Muscle of back (tissue), 11 donors: ENCODE measurements around the gene CCDC137. TPM values are rescaled to one million over a fixed set of nuclear protein-coding genes. Genes with fewer than 3 reads are reported as not detected.

ENCODE experiments used
- DNase-seq, 3 donors: peaks; one replicate each; pipeline versions ENCODE4 v3.0.0 to v3.0.0-alpha.2; 2013
- polyA plus RNA-seq, 10 donors: library from polyadenylated mRNA; unstranded; fragments of 120-200 nt; gene quantifications; one replicate each; pipeline ENCODE4 v1.2.1, GENCODE V29; 2013; ENCODE audit not compliant: insufficient read length in 10 of 10

CCDC137 gene
- polyA plus RNA-seq, 10 donors = 8.8 to 16.1 (median 12.5) TPM

DNA sequence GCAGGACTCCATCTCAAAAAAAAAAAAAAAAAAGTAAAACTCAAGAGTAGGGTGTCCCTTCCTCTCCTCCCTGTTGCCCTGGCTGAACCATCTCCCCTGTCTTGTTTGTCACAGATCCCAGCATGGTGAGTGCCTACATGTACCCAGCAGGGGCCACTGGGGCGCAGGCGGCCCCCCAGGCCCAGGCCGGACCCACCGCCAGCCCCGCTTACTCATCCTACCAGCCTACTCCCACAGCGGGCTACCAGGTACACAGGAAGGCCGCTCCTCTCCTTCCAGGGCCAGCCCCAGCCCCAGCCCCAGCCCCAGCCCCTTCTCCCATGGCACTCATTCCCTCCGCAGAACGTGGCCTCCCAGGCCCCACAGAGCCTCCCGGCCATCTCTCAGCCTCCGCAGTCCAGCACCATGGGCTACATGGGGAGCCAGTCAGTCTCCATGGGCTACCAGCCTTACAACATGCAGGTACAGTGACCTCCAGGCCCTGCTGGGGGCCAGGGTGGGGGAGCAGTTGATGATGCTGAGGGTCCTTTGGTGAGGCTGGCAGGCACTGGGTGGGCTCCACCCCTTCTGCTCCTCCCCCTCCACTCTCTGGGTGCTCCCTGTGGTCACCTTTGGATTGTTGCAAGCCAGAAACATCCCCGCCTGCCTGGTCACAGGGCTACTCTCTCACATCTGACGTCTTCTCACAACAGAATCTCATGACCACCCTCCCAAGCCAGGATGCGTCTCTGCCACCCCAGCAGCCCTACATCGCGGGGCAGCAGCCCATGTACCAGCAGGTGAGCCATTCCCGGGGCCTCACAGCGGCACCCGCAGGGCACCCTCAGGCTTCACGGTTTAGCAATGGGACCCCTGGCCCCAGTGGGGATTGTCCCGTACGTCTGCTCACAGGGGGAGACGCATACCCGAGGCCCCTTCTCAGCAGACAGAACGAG is 34.1 kb downstream of the CCDC137 start:
- DNase-seq = no peak

DNA sequence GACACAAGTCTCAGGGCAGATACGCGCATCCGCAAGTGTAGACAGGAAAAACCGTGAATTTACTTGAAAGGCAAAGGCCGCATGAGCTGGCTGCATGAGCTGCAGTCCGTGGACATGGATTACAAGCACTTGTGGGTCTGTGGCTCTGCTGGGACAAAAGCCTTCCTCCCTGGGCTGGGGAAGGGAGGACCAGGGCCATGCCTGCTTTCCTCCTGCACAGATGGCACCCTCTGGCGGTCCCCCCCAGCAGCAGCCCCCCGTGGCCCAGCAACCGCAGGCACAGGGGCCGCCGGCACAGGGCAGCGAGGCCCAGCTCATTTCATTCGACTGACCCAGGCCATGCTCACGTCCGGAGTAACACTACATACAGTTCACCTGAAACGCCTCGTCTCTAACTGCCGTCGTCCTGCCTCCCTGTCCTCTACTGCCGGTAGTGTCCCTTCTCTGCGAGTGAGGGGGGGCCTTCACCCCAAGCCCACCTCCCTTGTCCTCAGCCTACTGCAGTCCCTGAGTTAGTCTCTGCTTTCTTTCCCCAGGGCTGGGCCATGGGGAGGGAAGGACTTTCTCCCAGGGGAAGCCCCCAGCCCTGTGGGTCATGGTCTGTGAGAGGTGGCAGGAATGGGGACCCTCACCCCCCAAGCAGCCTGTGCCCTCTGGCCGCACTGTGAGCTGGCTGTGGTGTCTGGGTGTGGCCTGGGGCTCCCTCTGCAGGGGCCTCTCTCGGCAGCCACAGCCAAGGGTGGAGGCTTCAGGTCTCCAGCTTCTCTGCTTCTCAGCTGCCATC is 34.9 kb downstream of the CCDC137 start:
- no peak for DNase-seq

DNA sequence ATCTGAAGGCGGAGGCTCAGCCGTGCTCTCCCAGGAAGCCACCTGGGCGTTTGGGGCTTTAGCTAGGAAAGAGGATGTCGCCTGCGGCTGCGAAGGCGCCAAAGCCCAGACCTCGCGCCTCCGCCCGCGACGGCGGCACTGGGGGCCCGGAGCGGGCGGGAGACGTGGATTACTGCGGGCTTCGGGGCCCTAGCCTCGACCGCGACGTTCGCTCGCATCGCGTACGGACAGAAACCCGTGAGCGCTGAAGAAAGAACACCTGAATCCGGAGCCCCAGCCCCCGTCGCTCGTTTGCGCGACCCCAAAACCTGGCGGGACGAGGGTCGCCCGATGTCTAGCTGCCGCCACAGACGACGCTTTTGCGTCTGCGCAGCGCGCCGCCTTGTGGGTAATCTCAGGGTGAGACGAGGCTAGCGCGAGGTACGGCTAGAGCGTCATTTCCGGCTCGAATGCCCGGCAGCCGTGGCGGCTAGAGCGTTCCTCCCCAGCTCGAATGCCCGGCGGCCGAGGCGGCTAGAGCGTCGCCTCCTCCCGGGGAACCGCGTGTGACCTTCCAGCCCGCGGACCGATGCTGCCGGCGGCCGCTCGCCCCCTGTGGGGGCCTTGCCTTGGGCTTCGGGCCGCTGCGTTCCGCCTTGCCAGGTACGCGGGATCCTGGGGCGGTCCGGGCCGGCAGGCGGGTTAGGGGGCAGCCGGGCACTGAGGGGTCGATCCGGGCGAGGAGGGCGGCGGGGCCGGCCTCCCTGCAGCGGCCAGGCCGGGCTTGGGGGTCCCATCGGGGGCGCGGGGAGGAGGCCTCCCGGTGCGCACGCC is 36.6 kb downstream of the CCDC137 start, which contains the start of gene MRPL12:
MRPL12 (plus strand) TSS at position 434 of the 813 bp plus-strand sequence; CDS start at position 569, 135 bp downstream.
- DNase-seq = peak; percentile 91 to 98 (median 95)

DNA sequence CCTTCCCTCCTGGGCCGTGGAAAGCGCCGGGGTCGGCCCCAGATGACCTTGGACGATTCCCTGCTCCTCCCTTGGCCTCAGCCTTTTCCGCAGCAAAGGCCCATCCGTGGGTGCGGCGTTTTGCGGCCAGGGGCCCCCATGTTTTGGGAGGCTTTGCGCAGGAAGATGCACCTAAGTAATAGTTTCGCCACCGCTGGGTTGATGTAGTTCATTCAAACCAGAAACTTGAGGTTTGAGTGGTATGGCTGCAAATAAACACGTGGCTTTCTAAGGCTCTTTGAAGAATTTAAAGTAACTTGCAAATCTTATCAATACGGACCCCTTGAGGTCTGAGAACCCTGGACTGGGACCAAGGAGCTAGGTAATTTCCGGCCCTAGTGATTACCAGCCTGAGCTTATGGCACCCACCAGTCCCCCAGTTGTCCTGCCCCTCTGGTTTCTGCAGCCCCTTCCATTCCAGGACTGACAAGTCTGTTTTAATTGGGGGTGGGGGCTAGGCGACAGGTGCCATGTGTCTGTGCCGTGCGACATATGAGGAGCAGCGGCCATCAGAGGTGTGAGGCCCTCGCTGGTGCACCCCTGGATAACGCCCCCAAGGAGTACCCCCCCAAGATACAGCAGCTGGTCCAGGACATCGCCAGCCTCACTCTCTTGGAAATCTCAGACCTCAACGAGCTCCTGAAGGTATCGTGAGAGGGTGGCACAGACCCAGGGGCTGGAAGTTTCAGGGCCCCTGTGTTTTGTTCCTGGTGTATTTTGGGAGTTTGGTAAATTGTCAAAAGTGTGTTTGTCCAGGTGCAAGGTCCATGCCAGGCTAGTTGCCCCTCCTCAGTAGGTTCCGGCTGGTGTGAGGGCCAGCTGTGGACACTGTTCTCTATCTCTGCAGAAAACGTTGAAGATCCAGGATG is 37.5 kb downstream of the CCDC137 start:
- DNase-seq = no peak

DNA sequence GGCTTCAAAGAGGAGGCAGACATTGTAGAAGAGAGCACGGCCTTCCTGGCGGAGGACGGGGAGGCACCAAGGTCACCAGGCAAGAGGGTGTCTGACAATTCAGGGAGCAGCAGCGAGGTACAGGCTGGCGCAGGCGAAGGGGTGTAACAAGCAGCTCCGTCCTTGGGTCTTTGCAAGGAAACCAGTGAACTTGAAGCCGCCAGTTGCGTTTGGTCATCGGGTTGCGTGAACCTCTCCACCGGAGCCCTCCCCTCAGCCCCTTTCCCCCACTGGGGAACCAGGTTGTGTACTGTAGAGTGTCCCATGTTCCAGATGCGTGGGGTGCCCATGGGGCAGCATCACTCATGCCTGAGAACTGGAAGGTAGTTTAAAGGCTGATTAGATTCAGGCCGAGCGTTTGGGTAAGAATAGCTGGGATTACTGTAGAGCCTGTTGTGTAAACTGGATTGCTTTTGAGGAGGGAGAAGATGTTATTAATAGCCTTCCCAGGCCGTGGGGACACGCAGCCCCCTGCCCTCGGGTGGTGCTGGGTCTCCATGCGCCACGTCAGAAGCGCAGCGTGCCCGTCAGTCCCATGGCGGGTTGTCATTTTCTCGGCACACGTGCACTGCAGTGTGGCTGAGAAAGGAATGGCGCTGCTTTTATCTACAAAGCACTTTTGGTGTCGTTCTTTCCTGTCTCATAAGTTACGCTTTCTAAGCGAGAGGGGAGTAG is 39.1 kb downstream of the CCDC137 start:
- DNase-seq = no peak

DNA sequence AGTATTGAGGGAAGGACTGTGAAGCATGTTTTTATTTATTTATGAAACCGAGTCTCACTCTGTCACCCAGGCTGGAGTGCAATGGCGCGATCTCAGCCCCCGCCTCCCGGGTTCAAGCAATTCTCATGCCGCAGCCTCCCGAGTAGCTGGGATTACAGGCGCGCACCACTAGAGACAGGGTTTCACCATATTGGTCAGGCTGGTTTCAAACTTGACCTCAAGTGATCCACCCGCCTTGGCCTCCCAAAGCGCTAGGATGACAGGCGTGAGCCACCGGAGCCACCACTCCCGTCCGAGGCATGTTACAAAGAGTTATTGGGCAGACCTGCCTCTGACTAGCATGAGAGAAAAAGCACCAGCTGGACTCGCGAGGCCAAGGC is 39.7 kb downstream of the CCDC137 start:
- no peak for DNase-seq

DNA sequence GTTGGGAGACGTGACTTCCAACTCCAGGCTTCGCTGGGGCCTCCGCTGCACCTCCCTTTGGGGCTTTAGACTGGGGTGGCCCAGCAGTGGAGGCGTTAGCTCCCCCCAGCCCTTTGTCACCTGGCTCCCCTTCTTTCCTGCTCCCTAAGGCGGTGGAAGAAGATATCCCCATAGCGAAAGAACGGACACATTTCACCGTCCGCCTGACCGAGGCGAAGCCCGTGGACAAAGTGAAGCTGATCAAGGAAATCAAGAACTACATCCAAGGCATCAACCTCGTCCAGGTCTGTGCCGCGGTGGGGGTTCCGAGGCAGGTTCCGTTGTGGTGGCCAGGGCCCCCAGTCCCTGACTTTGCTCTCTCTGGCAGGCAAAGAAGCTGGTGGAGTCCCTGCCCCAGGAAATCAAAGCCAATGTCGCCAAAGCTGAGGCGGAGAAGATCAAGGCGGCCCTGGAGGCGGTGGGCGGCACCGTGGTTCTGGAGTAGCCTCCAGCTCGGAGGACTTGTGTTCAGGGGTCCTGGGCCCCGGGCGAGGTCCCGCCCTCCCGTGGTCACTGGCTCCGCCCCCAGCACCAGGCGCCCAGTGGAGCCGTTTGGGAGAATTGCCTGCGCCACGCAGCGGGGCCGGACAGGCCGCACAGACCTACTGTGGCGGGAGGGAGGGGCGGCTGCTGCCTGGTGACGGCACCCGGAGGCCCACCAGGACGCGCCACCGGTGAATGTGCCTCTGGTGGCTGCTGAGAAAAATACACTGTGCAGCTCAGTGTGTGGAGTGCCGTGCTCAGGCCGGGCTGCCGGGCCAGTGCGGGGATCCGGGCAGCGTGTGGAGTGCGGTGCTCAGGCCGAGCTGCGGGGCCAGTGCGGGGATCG is 40.5 kb downstream of the CCDC137 start:
- no peak for DNase-seq

DNA sequence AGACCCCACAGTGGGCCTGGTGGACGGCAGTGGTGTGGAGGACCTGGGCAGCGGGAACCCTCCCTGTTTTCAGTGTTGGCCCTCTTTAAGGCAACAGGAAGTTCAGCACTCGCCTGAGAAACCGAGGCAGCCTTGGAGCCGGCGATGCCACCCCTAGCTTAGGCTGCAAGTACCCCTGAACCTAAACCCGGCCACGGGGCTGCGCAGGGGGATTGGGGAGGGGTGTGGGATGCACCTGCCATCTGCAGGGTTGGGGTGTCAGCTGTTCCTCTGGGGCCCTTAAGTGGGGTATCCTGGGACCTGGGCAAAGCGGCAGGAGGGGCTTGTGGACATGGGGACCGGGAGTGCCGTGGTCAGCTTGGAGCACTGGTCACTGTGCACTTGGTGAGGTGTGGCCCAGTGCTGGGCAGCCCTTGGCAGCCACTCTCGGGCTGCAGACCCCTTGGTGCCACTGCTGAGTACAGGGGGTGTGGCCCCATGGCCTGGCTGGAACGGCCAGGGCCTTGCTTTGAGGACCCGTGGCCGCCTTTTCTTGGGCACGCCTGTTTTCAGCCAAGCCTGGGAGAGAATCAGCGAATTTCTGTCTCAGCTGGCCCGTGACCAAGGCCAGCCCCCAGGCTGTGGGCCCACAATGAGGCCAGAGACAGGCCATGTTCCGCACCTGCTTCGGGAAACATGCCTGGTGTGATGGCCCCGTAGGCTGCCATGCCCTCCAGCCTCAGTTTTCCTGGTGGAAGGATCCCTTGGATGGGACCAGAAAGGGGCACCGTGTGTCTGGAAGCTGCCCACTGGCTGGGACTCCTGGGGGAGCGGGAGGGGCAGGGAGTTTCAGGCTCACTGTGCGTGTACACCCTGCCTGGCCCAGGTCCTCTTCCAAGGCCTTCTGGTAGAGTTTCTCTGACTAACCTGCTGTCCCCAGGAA is 41.4 kb downstream of the CCDC137 start:
- no peak for DNase-seq

DNA sequence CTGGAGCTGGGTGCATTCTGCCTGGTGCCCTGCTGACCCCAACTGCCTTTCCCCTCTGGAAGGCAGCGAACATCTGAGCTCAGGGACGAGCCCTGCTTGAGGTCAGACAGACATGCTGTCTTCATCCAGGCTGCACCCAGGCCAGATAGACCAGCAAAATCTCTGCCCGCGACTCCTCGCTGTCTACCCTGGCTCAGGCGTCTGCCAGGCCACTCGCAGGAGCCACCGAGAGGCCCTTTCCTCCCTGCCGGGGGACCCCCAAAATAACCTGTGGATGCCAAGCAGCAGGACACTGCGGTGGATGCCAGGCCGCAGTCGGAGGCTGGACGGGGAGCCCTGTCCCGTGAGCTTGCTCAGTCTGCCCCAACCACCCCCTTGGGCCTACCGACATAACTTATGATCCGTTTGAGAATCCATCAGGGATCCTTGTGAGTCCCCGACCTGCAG is 42.2 kb downstream of the CCDC137 start:
- no peak for DNase-seq

DNA sequence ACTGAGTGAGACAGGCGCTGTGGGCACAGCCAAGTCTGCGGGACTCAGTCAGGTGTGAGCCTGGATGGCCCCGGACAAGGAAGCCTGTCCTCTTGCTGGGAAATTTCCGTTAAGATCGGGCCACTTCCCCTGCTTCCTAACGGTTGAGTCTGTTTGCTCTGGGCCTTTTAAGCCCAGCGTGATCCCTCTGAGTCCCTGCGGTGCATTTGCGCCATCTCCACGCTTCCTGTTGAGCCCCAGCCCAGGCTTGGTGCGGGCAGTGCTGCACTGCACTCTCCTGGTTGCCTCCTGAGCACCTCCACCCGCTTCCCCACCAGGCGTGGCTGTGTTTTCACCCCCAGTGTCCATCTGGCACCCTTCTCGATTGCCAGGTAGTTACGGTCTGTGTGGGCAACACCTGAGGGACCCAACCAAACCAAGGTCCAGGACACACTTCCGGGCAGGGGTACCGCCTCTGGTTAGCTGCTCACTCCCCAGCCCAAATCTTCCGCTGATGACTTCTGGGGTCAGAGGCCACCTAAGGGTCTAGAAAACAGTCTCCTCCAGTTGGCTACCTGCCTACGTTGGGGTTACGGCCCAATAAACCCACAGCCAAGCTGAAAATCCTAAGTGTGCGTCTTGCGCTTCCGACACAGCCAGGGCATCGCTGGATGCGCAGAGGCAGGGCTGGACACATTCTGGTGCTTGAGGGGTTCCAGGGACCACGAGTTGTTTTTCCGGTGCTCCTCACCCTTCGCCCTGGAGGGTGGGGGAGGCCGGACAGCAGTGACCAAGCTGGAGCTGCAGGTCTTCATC is 44.2 kb downstream of the CCDC137 start:
- DNase-seq = no peak

DNA sequence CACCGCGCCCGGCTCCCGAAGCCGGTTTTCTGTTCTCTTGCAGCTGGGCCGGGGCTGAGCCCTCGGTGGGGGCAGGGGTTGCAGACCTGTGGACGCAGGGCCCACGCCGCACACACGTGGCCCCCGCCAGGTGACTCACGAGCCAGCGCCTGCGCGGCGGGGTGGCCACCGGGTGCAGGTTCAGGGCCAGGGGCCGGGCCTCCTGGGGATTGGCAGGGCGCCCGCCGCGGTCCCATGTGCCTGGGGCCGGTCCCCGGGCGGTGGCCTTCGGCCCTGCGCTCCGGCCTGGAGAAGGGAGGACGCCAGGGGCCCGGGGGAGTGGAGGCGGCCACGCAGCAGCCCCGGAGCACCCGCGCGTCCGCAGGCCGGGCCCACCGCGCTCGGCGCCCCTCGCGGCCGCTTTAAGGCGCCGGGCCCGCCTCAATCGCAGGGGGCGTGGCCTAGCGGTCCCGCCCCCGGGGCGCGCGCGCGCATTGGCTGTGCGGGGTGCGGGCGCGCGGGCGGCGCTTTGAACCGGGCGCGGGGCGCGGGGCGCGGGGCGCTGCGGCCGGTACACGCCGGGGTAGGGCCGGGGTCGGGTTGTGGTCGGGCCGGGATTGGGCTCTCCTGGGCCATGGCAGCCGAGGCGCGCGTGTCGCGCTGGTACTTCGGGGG is 45.4 kb downstream of the CCDC137 start, which contains the start of gene SLC25A10:
SLC25A10 (plus strand) TSS at position 471 of the 654 bp plus-strand sequence; CDS start at position 614, 143 bp downstream.
- DNase-seq = peak; percentile 66 to 86 (median 81)

DNA sequence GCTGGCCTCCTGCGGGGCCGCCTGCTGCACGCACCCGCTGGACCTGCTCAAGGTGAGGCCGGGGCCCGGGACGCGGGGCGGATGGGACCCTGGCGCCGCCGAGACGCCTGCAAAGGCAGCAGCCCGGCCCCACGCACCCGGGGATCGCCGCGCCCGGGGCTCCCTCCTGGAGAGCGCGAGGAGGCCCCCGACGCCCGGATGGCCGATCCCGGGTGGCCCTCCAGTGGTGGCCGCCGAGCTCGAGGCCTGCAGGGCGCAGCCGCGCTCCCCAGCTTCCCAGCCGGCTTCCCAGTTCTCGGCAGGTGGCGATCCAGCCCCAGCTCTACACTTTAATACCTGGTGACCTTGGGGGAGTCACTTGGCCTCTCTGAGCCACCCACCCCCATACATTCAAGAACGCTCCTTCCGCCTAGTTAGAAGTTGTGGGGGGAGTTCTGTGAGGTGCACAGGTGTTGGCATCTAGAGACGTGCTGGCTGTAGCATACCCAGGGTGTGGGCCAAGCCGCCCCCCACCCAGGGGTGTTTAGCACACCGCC is 46.0 kb downstream of the CCDC137 start:
- DNase-seq = no peak

DNA sequence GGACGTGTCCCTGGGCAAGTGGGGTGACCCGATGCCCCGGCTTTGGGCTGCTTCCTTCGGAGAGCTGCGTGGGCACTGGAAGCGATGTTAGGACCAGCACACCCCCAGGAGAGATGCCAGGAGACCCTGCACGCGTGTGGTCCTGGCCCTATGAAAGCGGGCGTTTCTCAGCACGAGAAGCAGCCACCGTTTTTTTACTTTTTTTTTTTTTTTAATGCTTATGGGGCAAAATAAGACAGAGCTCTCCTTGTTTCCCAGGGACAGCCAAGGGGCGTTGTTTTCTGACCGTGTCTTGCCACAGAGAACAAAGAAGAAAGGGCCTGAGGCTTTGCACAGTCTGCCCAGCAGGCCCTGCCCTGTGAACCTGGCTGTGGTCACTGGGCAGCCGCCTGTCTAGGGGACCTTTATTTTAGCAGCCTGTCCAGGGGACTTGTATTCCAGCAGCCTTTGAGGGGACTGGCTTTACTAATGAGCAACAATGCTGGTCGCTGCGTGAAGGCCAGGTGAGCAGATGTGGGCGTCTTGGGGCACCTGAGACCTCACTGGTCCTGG is 46.5 kb downstream of the CCDC137 start:
- DNase-seq = no peak

DNA sequence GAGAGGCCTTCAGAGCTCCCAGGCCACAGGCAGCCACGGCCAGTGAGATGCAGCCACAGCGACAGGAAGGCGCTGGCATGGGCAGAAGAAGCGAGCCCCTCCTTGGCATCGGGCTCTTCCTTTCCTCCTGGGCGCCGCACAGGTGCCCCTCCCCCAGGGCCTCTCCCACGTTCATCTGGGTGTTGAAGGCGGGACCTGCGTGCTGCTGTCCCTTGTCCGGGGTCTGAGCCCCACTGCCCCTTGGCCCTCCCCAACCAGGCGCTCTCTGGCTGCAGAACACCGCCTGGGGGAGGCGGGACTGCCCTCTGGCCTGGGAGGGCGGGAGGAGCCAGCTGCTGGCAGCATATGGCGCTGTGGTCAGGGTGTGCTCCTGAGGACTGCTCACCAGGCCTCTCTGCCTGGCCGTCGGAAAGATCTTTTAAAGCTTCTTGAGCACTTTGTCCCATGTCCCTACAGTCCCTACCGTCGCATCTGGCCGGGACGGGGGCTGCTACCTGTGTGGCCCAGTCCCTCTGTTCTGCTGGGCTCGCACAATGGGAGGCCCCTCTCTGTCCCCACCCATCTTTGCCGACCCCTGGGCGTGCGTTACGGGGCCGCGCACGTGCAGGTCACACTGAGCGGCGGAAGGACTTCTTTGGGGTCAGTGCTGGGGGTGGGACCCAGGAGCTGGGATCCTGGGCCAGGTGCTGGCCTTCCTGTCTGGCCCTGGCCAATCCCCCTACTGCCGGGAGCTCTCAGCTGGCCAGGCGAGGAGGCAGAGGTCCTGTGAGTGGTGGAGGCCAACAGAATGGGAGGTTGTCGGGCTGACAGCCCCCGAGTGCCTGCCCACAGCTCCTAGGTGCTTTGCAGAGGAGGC is 47.2 kb downstream of the CCDC137 start:
- DNase-seq = no peak
